HG03354 (cell line): ENCODE results near the gene SLC26A1.
"Not testable (repeated sequence)": the region's sequence is repeated elsewhere in the genome, so short reads cannot be mapped to it uniquely, and the experiment has no call there.

Experiments used
- ATAC-seq: cut with Tn5 transposase; IDR thresholded peaks from one replicate; pipeline ENCODE4 v1.9.1; 2021; ENCODE audit warnings: mild to moderate bottlenecking; ENCODE audit not compliant: unreplicated experiment, poor library complexity, severe bottlenecking

Gene SLC26A1

DNA sequence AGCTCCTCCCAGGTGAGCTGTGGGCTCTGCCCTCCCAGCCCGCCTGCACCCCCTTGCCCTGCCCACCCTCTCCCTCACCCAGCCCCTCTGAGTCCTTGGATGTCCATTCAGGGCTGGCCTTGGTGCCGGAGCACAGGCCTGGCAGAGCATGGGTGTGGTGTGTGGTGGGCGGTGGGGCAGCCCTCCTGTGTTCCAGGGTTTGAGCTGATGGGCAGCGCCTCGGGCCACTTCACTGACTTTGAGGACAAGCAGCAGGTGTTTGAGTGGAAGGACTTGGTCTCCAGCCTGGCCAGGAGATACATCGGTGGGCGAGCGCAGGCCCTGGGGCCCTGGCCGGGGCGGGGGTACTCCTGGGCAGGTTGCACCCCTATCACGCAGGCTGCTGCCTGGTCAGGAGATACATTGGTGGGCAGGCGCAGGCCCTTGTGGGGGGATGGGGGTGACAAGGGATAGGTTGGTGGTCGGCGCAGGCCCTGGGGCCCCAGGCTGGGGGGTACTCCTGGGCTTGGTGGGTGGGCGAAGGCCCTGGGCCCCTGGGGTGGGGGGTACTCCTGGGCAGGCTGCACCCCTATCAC lies 7.6 kb upstream of the SLC26A1 start:
- ATAC-seq: no peak

DNA sequence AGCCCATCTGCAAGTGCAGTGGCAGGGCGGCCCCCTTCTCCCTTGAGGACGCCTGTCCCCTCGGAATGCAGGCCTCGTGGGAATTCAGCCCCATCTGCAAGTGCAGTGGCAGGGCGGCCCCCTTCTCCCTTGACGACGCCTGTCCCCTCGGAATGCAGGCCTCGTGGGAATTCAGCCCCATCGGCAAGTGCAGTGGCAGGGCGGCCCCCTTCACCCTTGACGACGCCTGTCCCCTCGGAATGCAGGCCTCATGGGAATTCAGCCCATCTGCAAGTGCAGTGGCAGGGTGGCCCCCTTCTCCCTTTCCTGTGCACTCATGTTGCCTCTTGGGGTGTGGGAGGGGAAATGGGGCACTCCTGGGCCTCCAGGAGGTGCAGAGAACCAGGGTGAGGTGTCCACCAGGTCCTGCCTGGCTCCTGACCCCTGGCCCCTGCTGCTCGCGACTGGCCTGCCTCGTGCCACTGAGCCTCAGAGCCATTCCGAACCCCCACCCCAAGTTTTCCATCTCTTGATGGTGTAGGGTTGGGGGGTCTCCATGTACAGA lies 6.8 kb upstream of the SLC26A1 start:
- ATAC-seq: no peak

DNA sequence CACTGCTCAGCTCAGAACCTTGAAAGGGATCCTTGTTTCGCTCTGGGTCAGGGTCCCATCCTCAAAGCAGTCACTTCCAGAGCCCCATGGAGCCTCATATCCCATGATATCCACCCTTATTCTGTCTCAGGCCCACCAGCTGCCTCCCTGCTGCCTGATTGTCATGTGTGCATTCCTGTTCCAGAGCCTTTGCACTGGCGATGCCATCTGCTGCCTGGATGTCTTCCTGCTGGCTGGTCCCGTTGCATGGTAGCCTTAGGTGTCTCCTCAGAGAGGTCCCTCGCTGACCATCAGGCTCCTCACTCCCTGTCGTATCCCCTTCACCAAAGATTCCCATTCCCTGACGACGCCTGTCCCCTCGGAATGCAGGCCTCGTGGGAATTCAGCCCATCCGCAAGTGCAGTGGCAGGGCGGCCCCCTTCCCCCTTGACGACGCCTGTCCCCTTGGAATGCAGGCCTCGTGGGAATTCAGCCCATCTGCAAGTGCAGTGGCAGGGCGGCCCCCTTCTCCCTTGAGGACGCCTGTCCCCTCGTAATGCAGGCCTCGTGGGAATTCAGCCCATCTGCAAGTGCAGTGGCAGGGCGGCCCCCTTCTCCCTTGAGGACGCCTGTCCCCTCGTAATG lies 6.1 kb upstream of the SLC26A1 start:
- ATAC-seq: not testable (repeated sequence)

DNA sequence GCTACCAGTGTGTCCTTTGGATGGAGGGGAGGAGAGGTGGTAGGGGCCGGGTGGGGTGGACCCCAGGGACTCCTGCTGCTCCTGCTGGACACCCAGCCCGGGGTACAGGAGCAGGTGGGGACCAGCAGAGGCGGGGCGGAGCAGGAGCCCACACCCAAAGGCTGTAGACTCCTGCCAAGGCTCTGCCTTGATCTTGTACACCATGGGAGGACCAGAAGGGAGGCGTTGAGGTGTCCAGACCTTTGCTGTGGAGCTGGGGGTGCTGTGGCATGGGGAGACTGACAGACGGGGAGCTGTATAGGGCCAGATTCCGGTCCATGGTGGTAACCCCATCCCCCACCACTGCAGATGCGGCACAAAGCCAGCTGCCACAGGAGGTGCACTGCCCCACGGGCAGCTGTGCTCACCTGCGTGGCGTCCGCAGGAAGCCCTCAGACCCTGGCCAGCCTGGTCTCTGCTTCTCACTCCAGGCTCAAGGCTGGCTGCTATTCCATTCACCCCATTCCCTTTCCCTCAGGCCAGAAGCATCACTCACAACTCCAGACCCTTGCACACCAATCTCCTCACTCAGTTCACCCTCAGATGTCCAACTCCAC lies 5.0 kb upstream of the SLC26A1 start:
- ATAC-seq: no peak

- no peak for ATAC-seq
These were observed 4.3 kb upstream of the SLC26A1 start for GRCh38 chr4:997375-998071.

- ATAC-seq: no peak
These were observed 3.8 kb upstream of the SLC26A1 start for GRCh38 chr4:996997-997374.

GRCh38 chr4:996030-996996 lies 3.1 kb upstream of the SLC26A1 start:
- ATAC-seq: no peak

DNA sequence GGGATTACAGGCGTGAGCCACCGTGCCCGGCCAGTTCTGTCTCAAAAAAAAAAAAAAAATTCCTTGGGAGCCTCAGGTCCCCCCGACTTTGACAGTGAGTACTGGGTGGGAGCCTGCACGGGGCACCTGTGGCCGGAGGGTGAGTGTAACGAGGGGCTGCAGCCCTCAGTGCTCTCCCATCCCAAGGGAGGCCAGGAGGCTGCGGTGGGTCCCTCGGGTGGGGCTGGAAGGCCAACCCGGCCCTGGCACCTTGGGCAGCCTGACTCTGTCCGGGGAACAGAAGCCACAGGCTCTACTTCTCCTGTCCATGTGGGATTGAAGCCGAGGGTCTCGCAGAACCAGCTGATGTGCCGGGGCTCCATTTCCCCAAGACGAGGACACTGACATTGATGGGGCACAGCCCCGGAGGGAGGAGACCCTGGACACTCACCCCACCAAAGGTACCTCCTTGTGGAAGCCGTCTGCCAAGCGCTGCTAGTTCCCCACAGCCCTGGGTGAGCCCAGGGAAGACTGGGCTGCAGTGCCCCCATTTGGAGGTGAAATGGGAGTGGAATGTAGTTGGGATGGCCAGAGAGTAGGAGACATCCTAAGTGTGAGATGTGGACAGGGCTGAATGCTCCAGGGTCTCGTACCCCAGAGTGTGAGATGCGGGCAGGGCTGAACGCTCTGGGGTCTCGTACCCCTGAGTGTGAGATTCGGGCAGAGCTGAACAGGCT lies 2.3 kb upstream of the SLC26A1 start:
- no peak for ATAC-seq

- ATAC-seq: no peak
These were observed 700 bp downstream of the SLC26A1 start for GRCh38 chr4:992297-993110.

GRCh38 chr4:991451-992296 lies 1.5 kb downstream of the SLC26A1 start:
- ATAC-seq: no peak

GRCh38 chr4:990746-991367 lies 2.3 kb downstream of the SLC26A1 start:
- ATAC-seq: no peak

- ATAC-seq: no peak
These were observed 3.3 kb downstream of the SLC26A1 start for GRCh38 chr4:989722-990471.

DNA sequence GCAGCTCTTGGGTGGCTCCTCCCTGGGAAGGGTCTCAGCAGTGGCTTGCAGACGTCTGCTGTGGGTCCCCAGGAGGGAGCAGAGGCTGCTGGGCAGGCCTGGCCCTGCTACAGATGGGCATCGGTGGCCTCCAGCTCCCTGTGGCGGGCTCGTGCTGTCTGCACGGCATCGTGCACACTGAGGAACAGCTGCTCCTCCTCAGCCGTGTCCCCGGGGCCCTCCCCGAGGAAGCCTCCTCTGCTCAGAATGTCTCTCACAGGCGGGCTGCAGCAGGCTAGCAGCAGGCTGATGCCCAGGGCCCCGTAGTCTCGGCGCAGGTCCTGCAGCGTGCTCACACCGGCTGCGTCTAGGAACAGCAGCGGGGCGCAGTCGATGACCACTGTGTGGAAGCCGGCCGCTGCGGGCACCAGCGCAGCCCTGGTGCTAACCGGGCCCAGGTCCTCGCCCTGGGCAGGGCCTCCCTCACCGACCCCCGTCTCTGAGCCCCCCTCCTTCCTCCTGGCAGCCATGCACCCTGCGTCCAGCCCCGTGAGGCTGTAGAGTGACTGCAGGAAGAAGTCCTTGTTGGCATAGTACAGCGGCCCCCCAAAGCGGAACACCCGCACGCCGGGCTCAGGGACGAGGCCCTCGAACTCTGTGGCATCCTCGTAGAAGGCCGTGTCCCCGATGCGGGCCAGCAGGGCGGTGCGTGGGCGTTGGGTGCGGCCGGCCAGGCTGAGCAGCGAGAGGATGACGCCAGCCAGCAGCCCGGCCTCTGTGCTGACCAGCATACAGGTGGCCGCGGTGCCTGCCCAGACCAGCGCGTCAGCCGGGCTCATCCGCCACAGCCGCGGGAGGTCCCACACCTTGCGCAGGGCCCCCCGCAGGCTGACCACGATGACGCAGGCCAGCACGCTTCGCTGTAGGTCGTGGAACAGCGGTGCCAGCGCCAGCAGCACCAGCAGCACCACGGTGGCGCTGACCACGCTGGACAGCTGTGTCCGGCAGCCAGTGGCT lies 4.2 kb downstream of the SLC26A1 start:
- ATAC-seq: no peak

DNA sequence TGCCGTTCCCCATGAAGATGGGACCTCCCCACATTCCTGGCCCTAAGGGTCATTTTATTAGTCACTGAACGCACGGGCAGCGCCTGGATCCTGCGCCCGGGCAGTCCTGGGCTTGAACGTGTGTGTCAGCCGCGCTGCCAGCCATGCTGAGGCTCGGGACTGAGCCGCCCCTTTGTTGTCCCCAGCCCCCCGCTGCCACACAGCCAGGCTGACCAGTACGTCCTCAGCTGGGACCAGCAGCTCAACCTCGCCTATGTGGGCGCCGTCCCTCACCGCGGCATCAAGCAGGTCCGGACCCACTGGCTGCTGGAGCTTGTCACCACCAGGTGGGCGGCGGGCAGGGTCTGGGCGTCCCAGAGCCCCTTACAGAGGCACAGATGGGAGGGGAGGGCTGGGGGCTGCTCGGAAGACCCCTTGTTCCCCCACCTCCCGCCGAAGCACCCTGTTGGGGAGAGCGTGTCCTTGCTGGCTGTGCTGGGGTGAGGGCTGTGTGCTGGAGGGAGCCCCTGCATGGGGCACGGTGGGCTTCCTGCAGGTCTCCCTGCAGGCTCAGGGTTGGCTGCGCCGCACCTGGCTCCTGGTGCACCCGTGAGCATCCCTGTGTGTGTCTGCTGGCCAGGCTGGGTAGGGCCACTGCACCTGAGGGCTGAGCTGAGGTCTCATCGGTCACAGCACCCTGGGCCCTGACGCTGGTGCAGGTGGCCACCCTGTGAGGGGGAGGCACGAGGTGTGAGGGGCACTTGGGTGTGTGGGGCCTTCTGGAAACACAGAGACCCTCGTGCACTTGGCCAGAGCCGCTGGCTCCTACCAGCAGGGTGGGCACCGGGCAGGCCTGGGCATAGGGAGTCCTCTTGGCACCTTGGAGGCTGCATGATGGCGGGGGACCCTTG lies 5.3 kb downstream of the SLC26A1 start:
- ATAC-seq: no peak
